ENCODE data around the gene AGAP1.

DNA sequence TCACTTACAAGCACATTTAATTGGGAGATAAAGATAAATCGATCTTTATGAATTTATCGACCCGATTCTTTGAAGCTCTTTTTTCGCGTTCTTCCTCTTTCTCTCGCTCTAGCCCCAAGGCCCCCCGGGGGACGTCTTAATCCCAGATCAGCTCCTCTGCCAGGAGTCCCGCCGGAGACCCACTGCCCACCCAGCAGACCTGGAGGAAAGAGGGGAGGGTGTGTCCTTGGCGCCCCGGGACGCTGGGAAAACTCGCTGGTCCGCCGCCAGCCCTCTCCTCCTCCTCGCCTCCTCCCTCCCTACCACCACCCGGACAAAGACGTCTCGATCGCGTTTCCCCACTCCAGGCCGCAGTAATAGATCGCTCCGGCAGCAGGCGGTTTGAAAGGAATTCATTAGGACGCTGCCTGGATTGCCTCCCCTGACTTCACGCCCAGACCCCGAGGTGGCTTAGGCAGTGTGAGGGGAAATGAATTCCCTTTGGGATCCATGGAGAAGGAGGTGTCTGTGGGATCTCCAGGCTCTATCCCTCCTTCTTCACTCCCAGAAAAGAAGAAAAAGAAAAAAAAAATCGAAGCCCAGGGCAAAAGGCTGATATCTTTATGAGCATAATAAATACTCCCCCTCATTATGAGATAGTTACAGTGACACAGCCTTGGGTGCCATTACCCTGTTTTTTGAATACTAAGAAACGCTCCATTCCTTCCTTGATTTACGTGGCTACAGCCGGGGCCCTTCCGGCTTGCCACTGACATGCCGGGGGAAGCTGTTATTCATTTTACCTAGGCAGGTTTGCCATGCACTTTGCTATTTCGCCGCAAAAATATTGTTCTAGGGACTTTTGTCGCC lies 676.1 kb downstream of the AGAP1 start:
- TF ChIP-seq POLR2AphosphoS5 (IDR thresholded peaks at IDR 0.05; ENCODE audit: low read depth, low read length) (no peak), POLR2A (IDR thresholded peaks at IDR 0.05; ENCODE audit: low read depth, low read length) (no peak), TAF1 (IDR thresholded peaks at IDR 0.05; ENCODE audit: borderline replicate concordance, low read depth, low read length) (no peak)

All from GM12892 (cell line).